HG03025 (cell line): ENCODE results near the gene TLCD3B.

Source experiments
- ATAC-seq: cut with Tn5 transposase; IDR thresholded peaks from one replicate; pipeline ENCODE4 v1.9.1; 2021; ENCODE audit warnings: mild to moderate bottlenecking, moderate library complexity; ENCODE audit not compliant: unreplicated experiment, low FRiP score

TLCD3B gene

GRCh38 chr16:29975134-29975538 is 55.9 kb downstream of the TLCD3B start:
- ATAC-seq, result no peak
